ENCODE data around the gene CYB5R4.

- TF ChIP-seq EZH2 (IDR thresholded peaks at IDR 0.05; ENCODE audit: borderline replicate concordance, low read depth, low read length, poor library complexity, severe bottlenecking), result no peak
- TF ChIP-seq CTCF (conservative IDR thresholded peaks at IDR 0.05; ENCODE audit: low read depth, low read length), result no peak
Measured at GRCh38 chr6:83868639-83869038, 9.2 kb downstream of the CYB5R4 start.
